Fibroblast of lung (primary cell): ENCODE data around the gene SAMD3.

Experiments
- EZH2 ChIP-seq: IDR thresholded peaks from 2 replicates; pipeline ENCODE4 v1.5.1; 2012; ENCODE audit warnings: low read length, control low read depth, mild to moderate bottlenecking; ENCODE audit errors: missing control alignments
- TF ChIP-seq, protein P1 (sequence below), 2 donors: IDR thresholded peaks in 1 of 2; conservative IDR thresholded peaks in 1 of 2; 1 replicate in 1 of 2; 2 replicates in 1 of 2; pipeline ENCODE4 v1.5.1; 2011 to 2012; ENCODE audit warnings: low read length in 2 of 2, control low read depth in 1 of 2, inconsistent platforms in 1 of 2, low read depth in 1 of 2, mild to moderate bottlenecking in 1 of 2

DNA sequence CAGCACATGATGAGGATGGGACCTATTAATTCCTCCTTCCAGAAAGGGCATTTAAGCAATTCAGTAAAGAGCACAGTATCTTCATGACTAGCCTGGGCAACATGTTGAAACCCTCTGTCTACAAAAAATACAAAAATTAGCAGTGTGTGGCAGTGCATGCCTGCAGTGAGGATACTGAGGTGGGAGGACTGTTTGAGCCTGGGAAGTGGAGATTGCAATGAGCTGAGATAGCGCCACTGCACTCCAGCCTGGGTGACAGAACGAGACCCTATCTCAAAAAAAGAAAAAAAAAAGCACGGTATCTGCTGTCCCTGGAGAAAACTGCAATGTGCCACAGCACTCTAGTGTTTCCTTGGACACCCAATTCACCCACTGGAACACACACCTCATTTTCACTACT is 18.4 kb downstream of the SAMD3 start:
- TF ChIP-seq EZH2, result no peak
- TF ChIP-seq, protein P1, sequence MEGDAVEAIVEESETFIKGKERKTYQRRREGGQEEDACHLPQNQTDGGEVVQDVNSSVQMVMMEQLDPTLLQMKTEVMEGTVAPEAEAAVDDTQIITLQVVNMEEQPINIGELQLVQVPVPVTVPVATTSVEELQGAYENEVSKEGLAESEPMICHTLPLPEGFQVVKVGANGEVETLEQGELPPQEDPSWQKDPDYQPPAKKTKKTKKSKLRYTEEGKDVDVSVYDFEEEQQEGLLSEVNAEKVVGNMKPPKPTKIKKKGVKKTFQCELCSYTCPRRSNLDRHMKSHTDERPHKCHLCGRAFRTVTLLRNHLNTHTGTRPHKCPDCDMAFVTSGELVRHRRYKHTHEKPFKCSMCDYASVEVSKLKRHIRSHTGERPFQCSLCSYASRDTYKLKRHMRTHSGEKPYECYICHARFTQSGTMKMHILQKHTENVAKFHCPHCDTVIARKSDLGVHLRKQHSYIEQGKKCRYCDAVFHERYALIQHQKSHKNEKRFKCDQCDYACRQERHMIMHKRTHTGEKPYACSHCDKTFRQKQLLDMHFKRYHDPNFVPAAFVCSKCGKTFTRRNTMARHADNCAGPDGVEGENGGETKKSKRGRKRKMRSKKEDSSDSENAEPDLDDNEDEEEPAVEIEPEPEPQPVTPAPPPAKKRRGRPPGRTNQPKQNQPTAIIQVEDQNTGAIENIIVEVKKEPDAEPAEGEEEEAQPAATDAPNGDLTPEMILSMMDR (conservative IDR thresholded peaks at IDR 0.05 in 1 of 2, IDR thresholded peaks at IDR 0.05 in 1 of 2; ENCODE audit: low read depth in 1 of 2, low read length in 2 of 2), result no peak
